Right kidney (tissue), 1 donor: Measurements from ENCODE around the gene LSM3.

ENCODE experiments used
- DNase-seq: peaks from one replicate; pipeline ENCODE4 v3.0.0-alpha.2; 2016

Gene LSM3

GRCh38 chr3:14156843-14157561 is 21.6 kb upstream of the LSM3 start:
- no peak for DNase-seq

- no peak for DNase-seq
Observed at GRCh38 chr3:14157951-14158350, 20.7 kb upstream of the LSM3 start.

- DNase-seq: no peak
Observed at GRCh38 chr3:14158370-14158769, 20.2 kb upstream of the LSM3 start.

GRCh38 chr3:14159426-14159825 is 19.2 kb upstream of the LSM3 start:
- no peak for DNase-seq

GRCh38 chr3:14161282-14161681 is 17.3 kb upstream of the LSM3 start:
- no peak for DNase-seq

GRCh38 chr3:14162178-14162577 is 16.4 kb upstream of the LSM3 start:
- DNase-seq: no peak

GRCh38 chr3:14166877-14167603 is 11.6 kb upstream of the LSM3 start:
- no peak for DNase-seq

GRCh38 chr3:14169435-14169834 is 9.2 kb upstream of the LSM3 start:
- DNase-seq: no peak

GRCh38 chr3:14169871-14170270 is 8.7 kb upstream of the LSM3 start:
- DNase-seq: no peak

GRCh38 chr3:14170531-14171159 is 8.0 kb upstream of the LSM3 start:
- no peak for DNase-seq

- DNase-seq: no peak
Observed at GRCh38 chr3:14172496-14172895, 6.1 kb upstream of the LSM3 start.

- DNase-seq: no peak
Observed at GRCh38 chr3:14174483-14174882, 4.1 kb upstream of the LSM3 start.

GRCh38 chr3:14175383-14176037 is 3.1 kb upstream of the LSM3 start:
- DNase-seq: no peak

- DNase-seq: no peak
Observed at GRCh38 chr3:14177580-14178246, 904 bp upstream of the LSM3 start.

GRCh38 chr3:14179114-14179465 is 473 bp downstream of the LSM3 start:
- no peak for DNase-seq

GRCh38 chr3:14179795-14180194 is 1.2 kb downstream of the LSM3 start:
- DNase-seq: no peak

- no peak for DNase-seq
Observed at GRCh38 chr3:14181253-14181652, 2.6 kb downstream of the LSM3 start.

- DNase-seq: no peak
Observed at GRCh38 chr3:14183015-14183577, 4.5 kb downstream of the LSM3 start.

GRCh38 chr3:14186854-14187458 is 8.3 kb downstream of the LSM3 start:
- DNase-seq: no peak

GRCh38 chr3:14188041-14188754 is 9.6 kb downstream of the LSM3 start:
- no peak for DNase-seq

GRCh38 chr3:14194865-14195264 is 16.2 kb downstream of the LSM3 start:
- DNase-seq: no peak
